H9 (cell line): Measurements from ENCODE around the gene ASCC2. TPM values are rescaled to one million over a fixed set of nuclear protein-coding genes. Genes with fewer than 3 reads are reported as not detected.

Experiments
- DNase-seq: peaks from one replicate; pipeline ENCODE4 v3.0.0-alpha.2; 2017
- H2AFZ ChIP-seq: one replicate; pipeline ENCODE4 v1.6.1; 2013; ENCODE audit warnings: mild to moderate bottlenecking, low read length, control low read depth, moderate library complexity
- H2AK5ac ChIP-seq: 2 replicates; pipeline ENCODE4 v1.6.1; 2013; ENCODE audit warnings: low read length, control low read depth, mixed read lengths; ENCODE audit not compliant: insufficient read length
- H2BK120ac ChIP-seq: one replicate; pipeline ENCODE4 v1.6.1; 2013; ENCODE audit warnings: low read depth, mild to moderate bottlenecking, low read length, control low read depth, inconsistent platforms; ENCODE audit not compliant: poor library complexity, severe bottlenecking
- H2BK12ac ChIP-seq: 2 replicates; pipeline ENCODE4 v1.6.1; 2013; ENCODE audit warnings: low read length, control low read depth, mixed read lengths, low read depth; ENCODE audit not compliant: insufficient read length
- H2BK15ac ChIP-seq: 2 replicates; pipeline ENCODE4 v1.6.1; 2013; ENCODE audit warnings: low read depth, low read length, control low read depth
- H2BK20ac ChIP-seq: one replicate; pipeline ENCODE4 v1.6.1; 2013; ENCODE audit warnings: low read depth, mild to moderate bottlenecking, low read length, control low read depth, inconsistent platforms; ENCODE audit not compliant: poor library complexity, severe bottlenecking
- H2BK5ac ChIP-seq: 2 replicates; pipeline ENCODE4 v1.6.1; 2013; ENCODE audit warnings: low read length, control low read depth, mixed read lengths; ENCODE audit not compliant: insufficient read length
- H3K14ac ChIP-seq: 2 replicates; pipeline ENCODE4 v1.6.1; 2013; ENCODE audit warnings: low read length, control low read depth; ENCODE audit not compliant: insufficient read depth
- H3K18ac ChIP-seq: 2 replicates; pipeline ENCODE4 v1.6.1; 2013; ENCODE audit warnings: low read depth, mild to moderate bottlenecking, mixed read lengths, low read length, control low read depth; ENCODE audit not compliant: insufficient read length
- H3K23ac ChIP-seq: 2 replicates; pipeline ENCODE4 v1.6.1; 2013; ENCODE audit warnings: low read length, control low read depth, mixed read lengths, low read depth; ENCODE audit not compliant: insufficient read length
- H3K23me2 ChIP-seq: 2 replicates; pipeline ENCODE4 v1.6.1; 2013; ENCODE audit warnings: low read depth, mild to moderate bottlenecking, mixed read lengths, low read length, control low read depth; ENCODE audit not compliant: insufficient read length, poor library complexity, severe bottlenecking
- H3K27ac ChIP-seq: 2 replicates; pipeline ENCODE4 v1.5.1; 2013; ENCODE audit warnings: low read length, control low read depth, mixed read lengths, low read depth; ENCODE audit not compliant: insufficient read length
- H3K27me3 ChIP-seq: 2 replicates; pipeline ENCODE4 v1.6.1; 2013; ENCODE audit warnings: low read length, control low read depth, inconsistent platforms; ENCODE audit not compliant: insufficient read depth
- H3K4ac ChIP-seq: 2 replicates; pipeline ENCODE4 v1.6.1; 2013; ENCODE audit warnings: low read depth, mild to moderate bottlenecking, control low read depth, inconsistent platforms, low read length, moderate library complexity
- H3K4me1 ChIP-seq: 2 replicates; pipeline ENCODE4 v1.6.1; 2013; ENCODE audit warnings: low read length, control low read depth, inconsistent platforms; ENCODE audit not compliant: insufficient read depth
- H3K4me2 ChIP-seq: 2 replicates; pipeline ENCODE4 v1.6.1; 2013; ENCODE audit warnings: low read length, control low read depth, mixed read lengths; ENCODE audit not compliant: insufficient read length, insufficient read depth
- H3K56ac ChIP-seq: 2 replicates; pipeline ENCODE4 v1.6.1; 2013; ENCODE audit warnings: low read depth, mild to moderate bottlenecking, mixed read lengths, low read length, control low read depth; ENCODE audit not compliant: insufficient read length
- H3K79me1 ChIP-seq: 2 replicates; pipeline ENCODE4 v1.6.1; 2013; ENCODE audit warnings: low read depth, mild to moderate bottlenecking, moderate library complexity, low read length, control low read depth, inconsistent platforms; ENCODE audit not compliant: insufficient read depth, poor library complexity, severe bottlenecking
- H3K79me2 ChIP-seq: 2 replicates; pipeline ENCODE4 v1.6.1; 2013; ENCODE audit warnings: low read length, control low read depth, inconsistent platforms; ENCODE audit not compliant: insufficient read depth
- H3K9ac ChIP-seq: 2 replicates; pipeline ENCODE4 v1.6.1; 2013; ENCODE audit warnings: low read length, control low read depth, mixed read lengths; ENCODE audit not compliant: insufficient read length; ENCODE audit errors: extremely low read depth
- H3K9me3 ChIP-seq: one replicate; pipeline ENCODE4 v1.6.1; 2013; ENCODE audit warnings: low read depth, low read length, inconsistent platforms; ENCODE audit not compliant: control insufficient read depth
- H3T11ph ChIP-seq: one replicate; pipeline ENCODE4 v1.6.1; 2013; ENCODE audit warnings: mild to moderate bottlenecking, low read length, control low read depth, inconsistent platforms
- H4K20me1 ChIP-seq: one replicate; pipeline ENCODE4 v1.6.1; 2013; ENCODE audit not compliant: control insufficient read depth, insufficient read length, insufficient read depth
- H4K5ac ChIP-seq: 2 replicates; pipeline ENCODE4 v1.6.1; 2013; ENCODE audit warnings: low read depth, mild to moderate bottlenecking, mixed read lengths, low read length, control low read depth; ENCODE audit not compliant: insufficient read length
- H4K8ac ChIP-seq: replicated peaks from 2 replicates; pipeline ENCODE4 v1.6.1; 2013; ENCODE audit warnings: low read length, control low read depth, mixed read lengths, low read depth; ENCODE audit not compliant: insufficient read length
- H4K91ac ChIP-seq: 2 replicates; pipeline ENCODE4 v1.6.1; 2013; ENCODE audit warnings: low read depth, mild to moderate bottlenecking, moderate library complexity, mixed read lengths, low read length, control low read depth; ENCODE audit not compliant: insufficient read length
- H3K27ac Mint-ChIP-seq, 3 experiments: 2 replicates in 2 of 3; 3 replicates in 1 of 3; pipeline ENCODE4 v1.8.0; 2020 to 2021; ENCODE audit warnings: mixed read lengths in 3 of 3, mild to moderate bottlenecking in 1 of 3, moderate library complexity in 1 of 3
- H3K27me3 Mint-ChIP-seq: 2 replicates; pipeline ENCODE4 v1.8.0; 2021; ENCODE audit warnings: low read depth, mild to moderate bottlenecking, moderate library complexity, mixed read lengths
- H3K36me3 Mint-ChIP-seq, 3 experiments: 2 replicates in 2 of 3; 3 replicates in 1 of 3; pipeline ENCODE4 v1.8.0; 2020 to 2021; ENCODE audit warnings: low read depth in 3 of 3, mixed read lengths in 3 of 3; ENCODE audit not compliant: insufficient read depth in 1 of 3
- H3K4me1 Mint-ChIP-seq, 2 experiments: 2 replicates each; pipeline ENCODE4 v1.8.0; 2020; ENCODE audit warnings: mixed read lengths in 2 of 2
- H3K4me3 Mint-ChIP-seq, 2 experiments: 2 replicates in 1 of 2; 3 replicates in 1 of 2; pipeline ENCODE4 v1.8.0; 2020 to 2021; ENCODE audit warnings: mild to moderate bottlenecking in 2 of 2, mixed read lengths in 2 of 2, moderate library complexity in 1 of 2
- H3K9me3 Mint-ChIP-seq, 2 experiments: 2 replicates in 1 of 2; 3 replicates in 1 of 2; pipeline ENCODE4 v1.8.0; 2020; ENCODE audit warnings: mild to moderate bottlenecking in 2 of 2, mixed read lengths in 2 of 2, moderate library complexity in 1 of 2
- WGBS: extraction: QIAGEN DNeasy Blood & Tissue Kit; methylation state at CpG from one replicate; pipeline ENCODE4 v1.1.7; 2013; ENCODE audit warnings: missing lambda C conversion rate, low lambda C conversion rate, mixed read lengths; ENCODE audit not compliant: insufficient read length; ENCODE audit errors: extremely low coverage; 5-methylcytosine and 5-hydroxymethylcytosine counted together
- total RNA-seq: library from RNA; stranded (reverse); gene quantifications from 2 replicates; pipeline ENCODE4 v1.2.1, GENCODE V29; 2021
- TF ChIP-seq, protein P1 (sequence below): fragments of 200-600 bp; sonication (generic); conservative IDR thresholded peaks from 3 replicates; pipeline ENCODE4 v1.8.0; 2021; ENCODE audit warnings: antibody characterized with exemption, mild to moderate bottlenecking

The ASCC2 gene
- total RNA-seq, 1 experiment from 2014 or later = 48.2 TPM

DNA sequence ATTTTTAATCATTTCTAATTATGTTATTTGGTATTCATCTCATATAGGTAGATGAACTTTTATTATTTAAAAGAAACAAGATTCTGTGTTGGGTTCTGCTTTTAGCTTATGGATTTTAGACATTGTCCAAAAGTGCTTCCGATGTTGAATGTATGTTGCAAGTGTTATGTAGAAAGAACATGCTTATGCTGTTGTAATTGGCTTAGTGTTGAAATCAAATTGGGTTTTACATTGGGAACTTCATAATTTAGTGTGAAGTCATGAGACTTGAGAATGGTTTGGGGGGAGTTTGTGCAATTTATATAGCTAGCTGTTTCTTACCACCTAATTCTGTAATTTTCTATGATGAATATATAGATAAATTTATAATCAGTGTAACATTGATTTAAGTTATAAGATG, 48.5 kb upstream of the ASCC2 start:
- H3K27me3 Mint-ChIP-seq = peaks cover 2% of the 10 kb centered on the region; the same call in 1 of the 2 replicates
- Histone ChIP-seq H3K27ac (no peak overlapping the region), H3K9ac (no peak overlapping the region), H3K23ac (no peak overlapping the region), H3K23me2 (peaks cover 2% of the 10 kb centered on the region), H3K4me1 (no peaks in the 10 kb centered on the region), H3K4ac (no peak overlapping the region), H2AK5ac (no peak overlapping the region), H3K9me3 (no peaks in the 10 kb centered on the region), H3K18ac (no peak overlapping the region), H3K79me2 (peaks cover 5% of the 10 kb centered on the region; the same call in 1 of the 2 replicates), H3K27me3 (no peaks in the 10 kb centered on the region), H2BK5ac (no peak overlapping the region), H2AFZ (no peak overlapping the region), H4K91ac (no peak overlapping the region), H3K14ac (no peak overlapping the region), H4K5ac (no peak overlapping the region), H2BK15ac (no peak overlapping the region), H3K56ac (no peak overlapping the region), H3T11ph (no peak overlapping the region), H2BK20ac (no peak overlapping the region), H4K20me1 (no peaks in the 10 kb centered on the region), H3K4me2 (no peak overlapping the region), H2BK12ac (no peak overlapping the region), H2BK120ac (no peak overlapping the region), H3K79me1 (no peaks in the 10 kb centered on the region), H4K8ac (no peak overlapping the region)
- no CpG with 5 or more reads among the region's 1 CpG for WGBS
- TF ChIP-seq, protein P1, sequence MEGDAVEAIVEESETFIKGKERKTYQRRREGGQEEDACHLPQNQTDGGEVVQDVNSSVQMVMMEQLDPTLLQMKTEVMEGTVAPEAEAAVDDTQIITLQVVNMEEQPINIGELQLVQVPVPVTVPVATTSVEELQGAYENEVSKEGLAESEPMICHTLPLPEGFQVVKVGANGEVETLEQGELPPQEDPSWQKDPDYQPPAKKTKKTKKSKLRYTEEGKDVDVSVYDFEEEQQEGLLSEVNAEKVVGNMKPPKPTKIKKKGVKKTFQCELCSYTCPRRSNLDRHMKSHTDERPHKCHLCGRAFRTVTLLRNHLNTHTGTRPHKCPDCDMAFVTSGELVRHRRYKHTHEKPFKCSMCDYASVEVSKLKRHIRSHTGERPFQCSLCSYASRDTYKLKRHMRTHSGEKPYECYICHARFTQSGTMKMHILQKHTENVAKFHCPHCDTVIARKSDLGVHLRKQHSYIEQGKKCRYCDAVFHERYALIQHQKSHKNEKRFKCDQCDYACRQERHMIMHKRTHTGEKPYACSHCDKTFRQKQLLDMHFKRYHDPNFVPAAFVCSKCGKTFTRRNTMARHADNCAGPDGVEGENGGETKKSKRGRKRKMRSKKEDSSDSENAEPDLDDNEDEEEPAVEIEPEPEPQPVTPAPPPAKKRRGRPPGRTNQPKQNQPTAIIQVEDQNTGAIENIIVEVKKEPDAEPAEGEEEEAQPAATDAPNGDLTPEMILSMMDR = no peak
- no peak for DNase-seq
- peaks cover 7% of the 10 kb centered on the region in 2 experiments; a peak in 3 of 4 replicates for H3K4me1 Mint-ChIP-seq
- H3K4me3 Mint-ChIP-seq = no peak overlapping the region
- H3K9me3 Mint-ChIP-seq = no peaks in the 10 kb centered on the region
- no peaks in the 10 kb centered on the region for H3K36me3 Mint-ChIP-seq
- H3K27ac Mint-ChIP-seq = no peak overlapping the region
